Trophoblast cell (in vitro differentiated cells and primary cell): ENCODE data around the gene CARD14. TPM values are rescaled to one million over a fixed set of nuclear protein-coding genes. Genes with fewer than 3 reads are reported as not detected.
A peak's percentile ranks its signal among the peaks of the same experiment; 100 is the strongest.

Experiments used
- DNase-seq, 2 donors: peaks; one replicate each; pipeline ENCODE4 v3.0.0-alpha.2; 2016
- H2AFZ ChIP-seq: 2 replicates; pipeline ENCODE4 v1.6.1; 2013; ENCODE audit warnings: low read length, moderate library complexity, mild to moderate bottlenecking; ENCODE audit not compliant: insufficient read depth, poor library complexity
- H2AK5ac ChIP-seq: 2 replicates; pipeline ENCODE4 v1.6.1; 2013; ENCODE audit warnings: mild to moderate bottlenecking, low read length
- H2BK120ac ChIP-seq: 2 replicates; pipeline ENCODE4 v1.6.1; 2013; ENCODE audit warnings: low read length, mild to moderate bottlenecking, moderate library complexity; ENCODE audit not compliant: insufficient read depth, poor library complexity
- H2BK12ac ChIP-seq: 2 replicates; pipeline ENCODE4 v1.6.1; 2013; ENCODE audit warnings: mild to moderate bottlenecking, low read length, moderate library complexity
- H2BK5ac ChIP-seq: 2 replicates; pipeline ENCODE4 v1.6.1; 2013; ENCODE audit warnings: low read length, low read depth, moderate library complexity, mild to moderate bottlenecking; ENCODE audit not compliant: poor library complexity
- H3K14ac ChIP-seq: 2 replicates; pipeline ENCODE4 v1.6.1; 2013; ENCODE audit warnings: mild to moderate bottlenecking, low read length
- H3K18ac ChIP-seq: 2 replicates; pipeline ENCODE4 v1.6.1; 2013; ENCODE audit warnings: mild to moderate bottlenecking, low read length
- H3K23ac ChIP-seq: 2 replicates; pipeline ENCODE4 v1.6.1; 2013; ENCODE audit warnings: low read length
- H3K27ac ChIP-seq: 2 replicates; pipeline ENCODE4 v1.5.1; 2013; ENCODE audit warnings: low read depth, mild to moderate bottlenecking, inconsistent platforms, low read length, moderate library complexity
- H3K27me3 ChIP-seq: 2 replicates; pipeline ENCODE4 v1.6.1; 2013; ENCODE audit warnings: inconsistent platforms, mild to moderate bottlenecking, low read length, moderate library complexity; ENCODE audit not compliant: insufficient read depth
- H3K36me3 ChIP-seq, 2 experiments: 1 replicate in 1 of 2; 2 replicates in 1 of 2; pipeline ENCODE4 v1.6.1; 2013; ENCODE audit warnings: low read length in 2 of 2, mild to moderate bottlenecking in 2 of 2, moderate library complexity in 1 of 2; ENCODE audit not compliant: insufficient read depth in 2 of 2, control insufficient read depth in 1 of 2
- H3K4ac ChIP-seq: 2 replicates; pipeline ENCODE4 v1.6.1; 2013; ENCODE audit warnings: low read depth, mild to moderate bottlenecking, low read length, moderate library complexity
- H3K4me1 ChIP-seq, 2 experiments: 1 replicate in 1 of 2; 2 replicates in 1 of 2; pipeline ENCODE4 v1.6.1; 2013; ENCODE audit warnings: low read length in 2 of 2, mild to moderate bottlenecking in 2 of 2, moderate library complexity in 1 of 2; ENCODE audit not compliant: insufficient read depth in 2 of 2, control insufficient read depth in 1 of 2
- H3K4me2 ChIP-seq: 2 replicates; pipeline ENCODE4 v1.6.1; 2013; ENCODE audit warnings: inconsistent platforms, mild to moderate bottlenecking, low read length, moderate library complexity
- H3K4me3 ChIP-seq: 2 replicates; pipeline ENCODE4 v1.5.1; 2013; ENCODE audit warnings: mild to moderate bottlenecking, low read depth, low read length, inconsistent platforms
- H3K79me1 ChIP-seq: one replicate; pipeline ENCODE4 v1.6.1; 2013; ENCODE audit warnings: low read length
- H3K79me2 ChIP-seq: 2 replicates; pipeline ENCODE4 v1.6.1; 2013; ENCODE audit warnings: low read length, mild to moderate bottlenecking; ENCODE audit not compliant: control insufficient read depth, insufficient read depth, poor library complexity
- H3K9ac ChIP-seq: 2 replicates; pipeline ENCODE4 v1.6.1; 2013; ENCODE audit warnings: mild to moderate bottlenecking, low read length
- H3K9me3 ChIP-seq: 2 replicates; pipeline ENCODE4 v1.6.1; 2013; ENCODE audit warnings: low read depth, mild to moderate bottlenecking, control low read depth, inconsistent platforms, low read length; ENCODE audit not compliant: insufficient read depth
- H4K12ac ChIP-seq: 2 replicates; pipeline ENCODE4 v1.6.1; 2013; ENCODE audit warnings: low read depth, mild to moderate bottlenecking, low read length, moderate library complexity
- H4K8ac ChIP-seq: 2 replicates; pipeline ENCODE4 v1.6.1; 2013; ENCODE audit warnings: low read depth, mild to moderate bottlenecking, low read length, moderate library complexity
- H4K91ac ChIP-seq: one replicate; pipeline ENCODE4 v1.6.1; 2013; ENCODE audit warnings: low read depth, mild to moderate bottlenecking, low read length, moderate library complexity
- WGBS: extraction: QIAGEN DNeasy Blood & Tissue Kit; methylation state at CpG from one replicate; pipeline ENCODE4 v1.1.7; 2013; ENCODE audit warnings: missing lambda C conversion rate; ENCODE audit not compliant: insufficient read length, insufficient coverage; ENCODE audit errors: extremely low coverage; 5-methylcytosine and 5-hydroxymethylcytosine counted together
- polyA plus RNA-seq: library from polyadenylated mRNA; stranded (reverse); fragments of 200-250 nt; gene quantifications from 2 replicates; pipeline ENCODE4 v1.2.3, GENCODE V29; 2013

The CARD14 gene
- 1.1 and 1.3 TPM in 2 replicates for polyA plus RNA-seq

DNA sequence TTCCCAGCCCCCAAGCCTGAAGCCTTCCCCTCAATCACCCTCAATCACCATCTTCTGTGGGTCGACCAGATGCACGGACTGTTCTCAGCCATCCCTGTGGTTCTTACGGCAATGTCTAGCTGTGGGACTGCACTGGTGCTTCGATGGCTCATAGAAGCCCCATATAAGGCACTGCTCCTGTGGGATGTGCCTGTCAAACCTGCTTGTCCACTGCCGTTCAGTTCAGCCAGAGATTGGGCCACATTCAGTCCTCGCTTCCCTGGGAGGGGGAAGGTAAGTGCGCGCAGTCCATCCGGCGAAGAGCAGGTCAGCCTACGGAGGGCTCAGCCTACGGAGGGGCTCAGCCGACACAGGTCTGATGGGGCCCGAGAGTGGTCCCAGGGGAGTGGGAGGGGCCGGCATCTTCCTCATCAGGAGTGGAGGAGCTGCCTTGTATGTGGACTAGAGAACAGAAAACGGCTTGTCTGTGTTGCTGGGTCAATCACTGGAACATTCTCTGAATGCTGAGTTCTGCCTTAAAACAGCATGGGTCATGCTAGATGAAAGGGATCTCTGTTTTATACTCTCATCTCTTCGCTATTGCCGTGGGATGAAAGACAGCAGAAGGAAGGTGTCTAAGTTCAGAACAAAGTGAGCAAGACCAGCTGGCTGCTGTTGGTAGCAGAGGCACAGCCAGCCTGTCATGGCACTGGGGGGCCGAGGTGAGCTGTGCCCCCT lies at the start of gene CARD14:
TSS of gene CARD14 (plus strand) at position 247 of the 717 bp plus-strand sequence. CDS start 11,409 bp downstream, outside the sequence.
- H2BK120ac ChIP-seq, result no peak within 1 kb of the TSS
- H3K79me1 ChIP-seq, result peaks cover 3% of the 10 kb centered on the region
- H3K18ac ChIP-seq, result peak within 1 kb of the TSS; percentile 18
- no peak within 1 kb of the TSS for H4K12ac ChIP-seq
- H3K4ac ChIP-seq, result no peak within 1 kb of the TSS
- no peak within 1 kb of the TSS for H3K4me3 ChIP-seq
- H2BK12ac ChIP-seq, result no peak within 1 kb of the TSS
- peak within 1 kb of the TSS; percentile 22 for H4K91ac ChIP-seq
- H3K23ac ChIP-seq, result no peak within 1 kb of the TSS
- H3K27ac ChIP-seq, result no peak within 1 kb of the TSS
- H4K8ac ChIP-seq, result peak within 1 kb of the TSS; percentile 5
- H3K4me1 ChIP-seq, result peaks cover 13 to 14% of the 10 kb centered on the region in 2 experiments
- H3K4me2 ChIP-seq, result peak within 1 kb of the TSS; percentile 43
- H2BK5ac ChIP-seq, result no peak within 1 kb of the TSS
- H2AK5ac ChIP-seq, result no peak within 1 kb of the TSS
- DNase-seq, result peak; percentile 88
- no peaks in the 10 kb centered on the region for H3K36me3 ChIP-seq
- no peak within 1 kb of the TSS for H3K9ac ChIP-seq
- no peaks in the 10 kb centered on the region for H3K27me3 ChIP-seq
- H2AFZ ChIP-seq, result no peak within 1 kb of the TSS
- WGBS, result no CpG with 5 or more reads among the region's 19 CpGs
- H3K79me2 ChIP-seq, result no peaks in the 10 kb centered on the region
- H3K14ac ChIP-seq, result peak within 1 kb of the TSS; percentile 10
- H3K9me3 ChIP-seq, result no peaks in the 10 kb centered on the region

DNA sequence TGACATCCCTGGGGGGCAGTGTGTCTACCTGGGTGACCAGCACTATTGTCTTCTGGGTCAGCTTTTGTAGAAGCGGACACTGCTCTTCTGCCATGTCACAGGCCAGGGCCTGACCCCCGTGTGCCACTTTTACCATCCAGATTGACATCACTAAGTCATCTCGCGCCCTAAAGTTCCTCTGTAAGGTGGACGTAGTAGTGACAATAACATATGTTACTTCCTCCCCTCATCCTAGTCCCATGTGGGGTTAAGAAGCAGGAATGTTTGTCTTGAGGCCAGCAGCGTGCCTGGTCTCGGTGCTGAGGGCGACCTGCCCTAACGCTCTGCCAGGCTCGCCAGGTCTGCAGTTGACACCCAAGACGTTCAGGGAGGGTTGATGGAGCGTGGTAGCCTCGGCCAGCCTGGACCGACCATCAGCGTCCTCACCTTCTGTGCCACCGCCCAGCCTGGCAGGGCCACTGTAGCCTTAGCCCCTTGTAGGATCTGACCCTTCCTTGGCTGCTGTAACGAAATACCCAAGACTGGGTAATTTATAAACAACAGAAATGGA lies 47.7 kb upstream of the CARD14 start:
- Histone ChIP-seq H3K18ac (no peak overlapping the region), H3K27ac (no peak overlapping the region), H3K23ac (no peak overlapping the region), H3K4me1 (peaks cover 6 to 14% of the 10 kb centered on the region in 2 experiments), H3K79me1 (no peaks in the 10 kb centered on the region), H2BK5ac (no peak overlapping the region), H3K27me3 (no peaks in the 10 kb centered on the region), H4K91ac (no peak overlapping the region), H3K9me3 (no peaks in the 10 kb centered on the region), H4K12ac (no peak overlapping the region), H2BK120ac (no peak overlapping the region), H3K9ac (no peak overlapping the region), H2BK12ac (no peak overlapping the region), H4K8ac (no peak overlapping the region), H2AFZ (no peak overlapping the region), H3K79me2 (no peaks in the 10 kb centered on the region), H3K4me3 (no peak overlapping the region), H3K4ac (no peak overlapping the region), H3K4me2 (no peak overlapping the region), H2AK5ac (no peak overlapping the region), H3K36me3 (peaks cover 5% of the 10 kb centered on the region in 2 experiments), H3K14ac (no peak overlapping the region)
- no CpG with 5 or more reads among the region's 17 CpGs for WGBS
- no peak for DNase-seq

DNA sequence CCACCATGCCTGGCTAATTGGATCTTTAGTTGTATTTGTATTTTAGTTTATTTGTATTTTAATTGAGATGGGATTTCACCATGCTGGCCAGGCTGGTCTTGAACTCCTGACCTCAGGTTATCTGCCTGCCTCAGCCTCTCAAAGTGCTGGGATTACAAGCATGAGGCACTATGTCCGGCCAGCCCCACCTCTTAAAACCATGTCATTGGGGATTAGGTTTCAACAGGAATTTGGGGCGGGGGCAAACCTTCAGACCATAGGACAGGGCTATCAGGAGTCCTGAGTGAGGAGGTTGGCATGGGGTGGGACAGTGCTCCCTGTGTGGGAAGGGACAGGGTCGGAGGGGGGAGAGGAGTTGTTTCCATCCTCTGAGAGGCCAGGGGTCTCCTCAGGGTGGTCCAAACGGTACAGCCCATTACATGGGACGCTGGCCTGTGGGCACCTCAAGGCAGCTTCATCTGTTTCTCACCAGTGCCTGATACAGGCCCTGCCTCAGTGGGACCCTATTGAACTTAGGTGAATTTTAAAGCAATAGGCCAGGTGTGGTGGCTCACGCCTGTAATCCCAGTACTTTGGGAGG lies 46.8 kb upstream of the CARD14 start:
- Histone ChIP-seq H3K9me3 (no peaks in the 10 kb centered on the region), H3K4me3 (no peak overlapping the region), H3K4me1 (peaks cover 6 to 14% of the 10 kb centered on the region in 2 experiments), H4K12ac (no peak overlapping the region), H3K18ac (no peak overlapping the region), H3K23ac (no peak overlapping the region), H3K4ac (no peak overlapping the region), H3K27ac (no peak overlapping the region), H3K79me2 (no peaks in the 10 kb centered on the region), H3K4me2 (no peak overlapping the region), H2BK5ac (no peak overlapping the region), H3K36me3 (peaks cover 5% of the 10 kb centered on the region in 2 experiments), H2BK120ac (no peak overlapping the region), H3K14ac (no peak overlapping the region), H2AK5ac (no peak overlapping the region), H2AFZ (no peak overlapping the region), H4K91ac (no peak overlapping the region), H4K8ac (no peak overlapping the region), H3K9ac (no peak overlapping the region), H2BK12ac (no peak overlapping the region), H3K27me3 (no peaks in the 10 kb centered on the region), H3K79me1 (no peaks in the 10 kb centered on the region)
- no CpG with 5 or more reads among the region's 6 CpGs for WGBS
- DNase-seq, result no peak

GRCh38 chr17:80123791-80124190 lies 46.0 kb upstream of the CARD14 start:
- H3K14ac ChIP-seq, result no peak overlapping the region
- H2BK5ac ChIP-seq, result no peak overlapping the region
- H3K79me2 ChIP-seq, result no peaks in the 10 kb centered on the region
- no peak overlapping the region for H2AFZ ChIP-seq
- H3K27ac ChIP-seq, result no peak overlapping the region
- peak overlapping the region; percentile 29 for H4K91ac ChIP-seq
- H3K4ac ChIP-seq, result no peak overlapping the region
- H3K9ac ChIP-seq, result no peak overlapping the region
- no peak overlapping the region for H3K4me3 ChIP-seq
- peaks cover 0 to 2% of the 10 kb centered on the region in 2 experiments for H3K36me3 ChIP-seq
- H2BK120ac ChIP-seq, result no peak overlapping the region
- H4K12ac ChIP-seq, result peak overlapping the region; percentile 25
- no peaks in the 10 kb centered on the region for H3K79me1 ChIP-seq
- no CpG with 5 or more reads among the region's 15 CpGs for WGBS
- peaks cover 6 to 14% of the 10 kb centered on the region in 2 experiments for H3K4me1 ChIP-seq
- H2AK5ac ChIP-seq, result no peak overlapping the region
- no peak overlapping the region for H3K18ac ChIP-seq
- no peak overlapping the region for H3K23ac ChIP-seq
- no peaks in the 10 kb centered on the region for H3K9me3 ChIP-seq
- H3K4me2 ChIP-seq, result no peak overlapping the region
- peak; percentile 90 to 92 for DNase-seq
- no peak overlapping the region for H4K8ac ChIP-seq
- H2BK12ac ChIP-seq, result no peak overlapping the region
- no peaks in the 10 kb centered on the region for H3K27me3 ChIP-seq
